Esophagus squamous epithelium (tissue), 5 donors: ENCODE measurements around the gene ZFP36L1. TPM values are rescaled to one million over a fixed set of nuclear protein-coding genes. Genes with fewer than 3 reads are reported as not detected.

Experiments used
- DNase-seq: peaks from one replicate; lab custom pipeline; 2025; lab: John Stamatoyannopoulos, UW
- H3K27ac ChIP-seq, 4 donors: fragments of 200-600 bp; sonication (generic); one replicate each; pipeline ENCODE4 v1.5.1; 2016 to 2019; ENCODE audit warnings: mild to moderate bottlenecking in 1 of 4
- H3K27me3 ChIP-seq, 4 donors: fragments of 200-600 bp; sonication (generic); 1 replicate in 3 of 4; 2 replicates in 1 of 4; pipeline versions ENCODE4 v1.5.1 to v1.6.0; 2017 to 2021; ENCODE audit warnings: antibody characterized with exemption in 1 of 4
- H3K36me3 ChIP-seq, 3 donors: fragments of 200-600 bp; sonication (generic); one replicate each; pipeline ENCODE4 v1.5.1; 2016 to 2019
- H3K4me1 ChIP-seq, 3 donors: fragments of 200-600 bp; sonication (generic); one replicate each; pipeline ENCODE4 v1.5.1; 2017 to 2019
- H3K4me3 ChIP-seq, 4 donors: fragments of 200-600 bp; sonication (generic); 1 replicate in 3 of 4; 2 replicates in 1 of 4; pipeline ENCODE4 v1.5.1; 2016 to 2019; ENCODE audit warnings: mild to moderate bottlenecking in 2 of 4, moderate library complexity in 1 of 4
- H3K9me3 ChIP-seq, 3 donors: fragments of 200-600 bp; sonication (generic); one replicate each; pipeline ENCODE4 v1.5.1; 2016 to 2019
- CTCF ChIP-seq, 6 experiments: fragments of 450-650 bp in 4 of 6; fragments of 200-600 bp in 2 of 6; sonication (generic) in 2 of 6; IDR thresholded peaks; one replicate each; pipeline ENCODE4 v1.5.1; 2016 to 2019; ENCODE audit warnings: antibody characterized with exemption in 6 of 6, mild to moderate bottlenecking in 4 of 6, moderate library complexity in 4 of 6
- POLR2A ChIP-seq, 4 donors: fragments of 450-650 bp; IDR thresholded peaks; one replicate each; pipeline ENCODE4 v1.6.1; 2017; ENCODE audit warnings: antibody characterized with exemption in 4 of 4, mild to moderate bottlenecking in 4 of 4, moderate library complexity in 3 of 4
- WGBS, 2 donors: methylation state at CpG; one replicate each; pipeline ENCODE4 v1.1.5; 2018; 5-methylcytosine and 5-hydroxymethylcytosine counted together
- intact Hi-C: fragments of 100-400 bp; cut with DNase I; formaldehyde crosslinking; loops from one replicate; pipeline ENCODE4 v1.15.0; 2022
- total RNA-seq, 4 donors: library from RNA; depleted of rRNA; stranded (reverse); fragments of >200 nt; gene quantifications; one replicate each; pipeline ENCODE4 v1.1.0, GENCODE V29; 2016
- donor health status: DM: yes; HTN: yes; CAD: no.

The ZFP36L1 gene
- total RNA-seq, 4 donors from 2014 or later, result 75.4 to 364 (median 152) TPM

GRCh38 chr14:68800390-68800789 is 7.5 kb upstream of the ZFP36L1 start:
- no peak overlapping the region for H3K4me3 ChIP-seq
- no peak for TF ChIP-seq CTCF (IDR thresholded peaks at IDR 0.05)
- TF ChIP-seq POLR2A (IDR thresholded peaks at IDR 0.05), result no peak
- intact Hi-C loops, result no loop called here
- 52 to 70% methylated on average over 2 of the region's 2 CpGs for WGBS, 2 donors
- H3K4me1 ChIP-seq, result peaks cover 8 to 24% (median 13%) of the 10 kb centered on the region in 3 donors
- no peak for DNase-seq
- no peaks in the 10 kb centered on the region for H3K36me3 ChIP-seq
- H3K9me3 ChIP-seq, result peaks cover 0 to 5% (median 5%) of the 10 kb centered on the region in 3 donors
- no peak overlapping the region for H3K27ac ChIP-seq
- no peaks in the 10 kb centered on the region for H3K27me3 ChIP-seq

GRCh38 chr14:68798621-68799020 is 5.8 kb upstream of the ZFP36L1 start:
- Histone ChIP-seq H3K4me1 (peaks cover 8 to 24% (median 13%) of the 10 kb centered on the region in 3 donors), H3K9me3 (peaks cover 0 to 5% (median 5%) of the 10 kb centered on the region in 3 donors), H3K36me3 (no peaks in the 10 kb centered on the region), H3K27ac (no peak overlapping the region), H3K27me3 (no peaks in the 10 kb centered on the region), H3K4me3 (no peak overlapping the region)
- TF ChIP-seq POLR2A (IDR thresholded peaks at IDR 0.05), result no peak
- no peak for TF ChIP-seq CTCF (IDR thresholded peaks at IDR 0.05)
- DNase-seq, result no peak
- intact Hi-C loops, result no loop called here

- peak overlapping the region; percentile 98 to 100 (median 99) for H3K27ac ChIP-seq
- DNase-seq, result no peak
- intact Hi-C loops, result no loop called here
- no peaks in the 10 kb centered on the region for H3K36me3 ChIP-seq
- no peak for TF ChIP-seq POLR2A (IDR thresholded peaks at IDR 0.05)
- no peak for TF ChIP-seq CTCF (IDR thresholded peaks at IDR 0.05)
- no peak overlapping the region for H3K4me3 ChIP-seq
- 54 to 76% methylated on average over 3 to 7 of the region's 7 CpGs for WGBS, 2 donors
- H3K27me3 ChIP-seq, result no peaks in the 10 kb centered on the region
- H3K9me3 ChIP-seq, result peaks cover 0 to 5% (median 5%) of the 10 kb centered on the region in 3 donors
- peaks cover 8 to 24% (median 13%) of the 10 kb centered on the region in 3 donors for H3K4me1 ChIP-seq
These were observed 4.3 kb upstream of the ZFP36L1 start for GRCh38 chr14:68797121-68797670.

GRCh38 chr14:68796418-68797101 is 3.7 kb upstream of the ZFP36L1 start:
- DNase-seq, result no peak
- 31 to 41% methylated on average over 5 of the region's 5 CpGs for WGBS, 2 donors
- peak overlapping the region; percentile 69 to 95 (median 86) for H3K4me3 ChIP-seq
- H3K9me3 ChIP-seq, result peaks cover 0 to 4% (median 3%) of the 10 kb centered on the region in 3 donors
- TF ChIP-seq CTCF (IDR thresholded peaks at IDR 0.05) (no peak), POLR2A (IDR thresholded peaks at IDR 0.05) (no peak)
- peak overlapping the region; percentile 98 to 100 (median 99) for H3K27ac ChIP-seq
- peaks cover 0 to 2% (median 0%) of the 10 kb centered on the region in 3 donors for H3K36me3 ChIP-seq
- intact Hi-C loops, result no loop called here
- no peaks in the 10 kb centered on the region for H3K27me3 ChIP-seq
- H3K4me1 ChIP-seq, result peaks cover 8 to 24% (median 13%) of the 10 kb centered on the region in 3 donors
